B cell (primary cell): Measurements from ENCODE around the gene TAF5L. TPM values are rescaled to one million over a fixed set of nuclear protein-coding genes. Genes with fewer than 3 reads are reported as not detected.

ENCODE experiments used
- ATAC-seq: fragments of 200-7000 bp; cut with Tn5 transposase; one replicate; pipeline ENCODE4 v1.10.0; 2021; ENCODE audit warnings: low read depth, mild to moderate bottlenecking, moderate number of reproducible peaks, moderate library complexity
- CTCF ChIA-PET: fragments of 350-600 bp; sonication (Branson Sonifier 250); formaldehyde crosslinking; loops from one replicate; lab custom pipeline; 2021; ENCODE audit warnings: antibody characterized with exemption, inconsistent platforms; lab: Charles Lee
- POLR2A ChIA-PET: fragments of 350-600 bp; sonication (Branson Sonifier 250); formaldehyde crosslinking; loops from one replicate; lab custom pipeline; 2021; ENCODE audit warnings: antibody characterized with exemption; lab: Charles Lee
- DNase-seq: peaks from one replicate; pipeline ENCODE4 v3.0.0; 2013
- H2AFZ ChIP-seq: 2 replicates; pipeline ENCODE4 v1.6.1; 2012; ENCODE audit warnings: mild to moderate bottlenecking, low read depth, low read length; ENCODE audit not compliant: insufficient read depth, poor library complexity, severe bottlenecking
- H3K27ac ChIP-seq, 2 donors: 1 replicate in 1 of 2; 2 replicates in 1 of 2; pipeline ENCODE4 v1.5.1; 2012 to 2013; ENCODE audit warnings: low read length in 2 of 2, mild to moderate bottlenecking in 2 of 2, moderate library complexity in 1 of 2
- H3K27me3 ChIP-seq, 4 experiments: fragments of 200-600 bp in 1 of 4; sonication (generic) in 1 of 4; replicated peaks in 1 of 4; 1 replicate in 2 of 4; 2 replicates in 2 of 4; pipeline versions ENCODE4 v1.6.1 to v1.7.0; 2013 to 2016; ENCODE audit warnings: low read length in 3 of 4, mild to moderate bottlenecking in 2 of 4, mixed read lengths in 1 of 4, moderate library complexity in 1 of 4; ENCODE audit not compliant: insufficient read depth in 4 of 4, control insufficient read depth in 3 of 4; ENCODE audit errors: control extremely low read depth in 1 of 4
- H3K36me3 ChIP-seq, 2 experiments: replicated peaks in 1 of 2; 1 replicate in 1 of 2; 2 replicates in 1 of 2; pipeline versions ENCODE4 v1.6.1 to v1.7.1; 2013; ENCODE audit warnings: low read length in 1 of 2; ENCODE audit not compliant: insufficient read depth in 2 of 2, control insufficient read depth in 1 of 2; ENCODE audit errors: control extremely low read depth in 1 of 2, extremely low read depth in 1 of 2
- H3K4me1 ChIP-seq, 2 donors: fragments of 200-600 bp in 1 of 2; sonication (generic) in 1 of 2; 1 replicate in 1 of 2; 2 replicates in 1 of 2; pipeline versions ENCODE4 v1.5.1 to v1.6.1; 2013 to 2017; ENCODE audit warnings: low read length in 2 of 2; ENCODE audit not compliant: control insufficient read depth in 2 of 2, insufficient read depth in 2 of 2
- H3K4me2 ChIP-seq: replicated peaks from 2 replicates; pipeline ENCODE3; 2012; ENCODE audit warnings: mild to moderate bottlenecking, low read depth, low read length; ENCODE audit not compliant: poor library complexity, severe bottlenecking
- H3K4me3 ChIP-seq, 5 experiments: fragments of 200-600 bp in 1 of 5; sonication (generic) in 1 of 5; 1 replicate in 3 of 5; 2 replicates in 2 of 5; pipeline versions ENCODE4 v1.5.1 to v1.7.0; 2011 to 2016; ENCODE audit warnings: low read length in 4 of 5, mild to moderate bottlenecking in 4 of 5, low read depth in 2 of 5, control low read depth in 1 of 5, moderate library complexity in 1 of 5; ENCODE audit not compliant: insufficient read depth in 1 of 5; ENCODE audit errors: control extremely low read depth in 1 of 5, extremely low read depth in 1 of 5
- H3K79me2 ChIP-seq: fragments of 200-600 bp; sonication (generic); one replicate; pipeline ENCODE4 v1.6.0; 2016; ENCODE audit warnings: low read length; ENCODE audit not compliant: control insufficient read depth, insufficient read depth
- H3K9ac ChIP-seq: fragments of 200-600 bp; sonication (generic); 2 replicates; pipeline ENCODE4 v1.6.1; 2017; ENCODE audit warnings: mild to moderate bottlenecking, low read length, moderate library complexity
- H3K9me3 ChIP-seq, 3 donors: one replicate each; pipeline versions ENCODE4 v1.6.1 to v1.7.1; 2013; ENCODE audit warnings: low read length in 2 of 3; ENCODE audit not compliant: control insufficient read depth in 2 of 3, insufficient read depth in 1 of 3; ENCODE audit errors: control extremely low read depth in 1 of 3
- H4K20me1 ChIP-seq: 2 replicates; pipeline ENCODE4 v1.6.0; 2012; ENCODE audit warnings: mild to moderate bottlenecking, low read length; ENCODE audit not compliant: insufficient read depth, control insufficient read depth, poor library complexity, severe bottlenecking
- H3K27ac Mint-ChIP-seq: one replicate; pipeline ENCODE4 v1.8.0; 2021; ENCODE audit warnings: mixed read lengths
- H3K27me3 Mint-ChIP-seq: one replicate; pipeline ENCODE4 v1.8.0; 2021; ENCODE audit warnings: mixed read lengths
- H3K4me1 Mint-ChIP-seq: one replicate; pipeline ENCODE4 v1.8.0; 2021; ENCODE audit warnings: mixed read lengths
- H3K4me3 Mint-ChIP-seq: one replicate; pipeline ENCODE4 v1.8.0; 2021; ENCODE audit warnings: mixed read lengths
- H3K9me3 Mint-ChIP-seq: one replicate; pipeline ENCODE4 v1.8.0; 2022; ENCODE audit warnings: mixed read lengths; ENCODE audit not compliant: insufficient read depth
- CTCF ChIP-seq: fragments of 200-600 bp; IDR thresholded peaks from one replicate; pipeline ENCODE4 v1.8.0; 2022; ENCODE audit warnings: antibody characterized with exemption, mild to moderate bottlenecking
- EZH2 ChIP-seq: IDR thresholded peaks from 2 replicates; pipeline ENCODE4 v1.6.1; 2012; ENCODE audit warnings: borderline replicate concordance, low read depth, mild to moderate bottlenecking, moderate library complexity, low read length; ENCODE audit not compliant: insufficient read depth, poor library complexity, severe bottlenecking
- WGBS: methylation state at CpG from one replicate; pipeline ENCODE4 v1.1.5; 2013; ENCODE audit warnings: missing lambda C conversion rate; ENCODE audit not compliant: insufficient coverage; 5-methylcytosine and 5-hydroxymethylcytosine counted together
- intact Hi-C: fragments of 100-400 bp; cut with micrococcal nuclease; formaldehyde crosslinking; loops from one replicate; pipeline ENCODE4 v1.10.0; 2022
- polyA plus RNA-seq: library from polyadenylated mRNA; depleted of rRNA; stranded (reverse); fragments of >200 nt; gene quantifications from 2 replicates; pipeline ENCODE4 v1.2.3, GENCODE V29; 2012
- total RNA-seq, 2 donors: library from RNA; stranded (reverse); fragments of 120-200 nt in 1 of 2; gene quantifications; 1 replicate in 1 of 2; 2 replicates in 1 of 2; pipeline versions ENCODE4 v1.2.3 to v1.2.4, GENCODE V29; 2013 to 2022

The TAF5L gene
- total and polyA plus RNA-seq, 2 donors (not counting 1 experiment from before 2014, with no cell fraction given) = 15.7 to 24.0 TPM

GRCh38 chr1:229585338-229585737 lies 40.6 kb downstream of the TAF5L start:
- Histone ChIP-seq H3K9ac (no peak overlapping the region), H3K4me1 (no peaks in the 10 kb centered on the region), H3K27ac (no peak overlapping the region), H4K20me1 (no peaks in the 10 kb centered on the region), H3K9me3 (no peaks in the 10 kb centered on the region), H3K27me3 (no peaks in the 10 kb centered on the region), H3K79me2 (no peaks in the 10 kb centered on the region), H3K4me3 (no peak overlapping the region), H2AFZ (no peak overlapping the region), H3K36me3 (no peaks in the 10 kb centered on the region), H3K4me2 (no peak overlapping the region)
- intact Hi-C loops = no loop called here
- no peak overlapping the region for H3K27ac Mint-ChIP-seq
- no CpG with 5 or more reads among the region's 2 CpGs for WGBS
- ChIA-PET POLR2A (interaction anchor here (0.6 kb wide), 1 partner anchor 548 kb away, joined by 3 read pairs; no protein-coding TSS in a partner anchor), CTCF (no interaction called here)
- no peaks in the 10 kb centered on the region for H3K27me3 Mint-ChIP-seq
- ATAC-seq (no peak), DNase-seq (no peak)
- no peak overlapping the region for H3K4me3 Mint-ChIP-seq
- no peaks in the 10 kb centered on the region for H3K4me1 Mint-ChIP-seq
- no peaks in the 10 kb centered on the region for H3K9me3 Mint-ChIP-seq
- TF ChIP-seq CTCF (no peak), EZH2 (no peak)

DNA sequence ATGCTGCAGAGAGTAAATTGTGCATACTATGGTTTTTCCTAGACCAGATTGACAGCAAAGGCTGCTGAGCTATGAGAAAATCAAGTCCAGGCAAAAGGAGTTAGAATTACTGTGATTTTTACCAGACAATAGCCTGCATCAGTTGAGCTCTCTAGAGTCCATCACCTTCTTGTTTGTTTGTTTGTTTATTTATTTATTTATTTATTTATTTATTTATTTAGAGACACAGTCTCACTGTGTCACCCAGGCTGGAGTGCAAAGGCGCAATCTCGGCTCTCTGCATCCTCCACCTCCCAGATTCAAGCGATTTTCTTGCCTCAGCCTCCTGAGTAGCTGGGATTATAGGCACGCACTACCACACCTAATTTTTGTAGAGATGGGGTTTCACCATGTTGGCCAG lies 43.2 kb downstream of the TAF5L start:
- peaks cover 10 to 11% of the 10 kb centered on the region in 2 donors for H3K4me1 ChIP-seq
- no peak overlapping the region for H2AFZ ChIP-seq
- no peaks in the 10 kb centered on the region for H3K36me3 ChIP-seq
- H3K27ac ChIP-seq = no peak overlapping the region
- ChIA-PET CTCF (no interaction called here), POLR2A (no interaction called here)
- H3K27me3 ChIP-seq = no peaks in the 10 kb centered on the region
- no peaks in the 10 kb centered on the region for H3K9me3 ChIP-seq
- H3K79me2 ChIP-seq = no peaks in the 10 kb centered on the region
- no peak overlapping the region for H3K4me3 ChIP-seq
- H3K4me3 Mint-ChIP-seq = no peak overlapping the region
- H3K27me3 Mint-ChIP-seq = no peaks in the 10 kb centered on the region
- TF ChIP-seq EZH2 (no peak), CTCF (no peak)
- WGBS = no CpG with 5 or more reads among the region's 4 CpGs
- no peaks in the 10 kb centered on the region for H3K9me3 Mint-ChIP-seq
- DNase-seq (no peak), ATAC-seq (no peak)
- H3K9ac ChIP-seq = no peak overlapping the region
- H3K4me1 Mint-ChIP-seq = peaks cover 12% of the 10 kb centered on the region
- H3K4me2 ChIP-seq = no peak overlapping the region
- intact Hi-C loops = no loop called here
- no peaks in the 10 kb centered on the region for H4K20me1 ChIP-seq
- no peak overlapping the region for H3K27ac Mint-ChIP-seq
